ENCODE data around the gene L1TD1.
"Not testable (repeated sequence)": the region's sequence is repeated elsewhere in the genome, so short reads cannot be mapped to it uniquely, and the experiment has no call there.

L1TD1 gene

GRCh38 chr1:62234688-62235087, 40.0 kb downstream of the L1TD1 start:
- DNase-seq (ENCODE audit: low read depth in 2 of 2), result no peak

DNA sequence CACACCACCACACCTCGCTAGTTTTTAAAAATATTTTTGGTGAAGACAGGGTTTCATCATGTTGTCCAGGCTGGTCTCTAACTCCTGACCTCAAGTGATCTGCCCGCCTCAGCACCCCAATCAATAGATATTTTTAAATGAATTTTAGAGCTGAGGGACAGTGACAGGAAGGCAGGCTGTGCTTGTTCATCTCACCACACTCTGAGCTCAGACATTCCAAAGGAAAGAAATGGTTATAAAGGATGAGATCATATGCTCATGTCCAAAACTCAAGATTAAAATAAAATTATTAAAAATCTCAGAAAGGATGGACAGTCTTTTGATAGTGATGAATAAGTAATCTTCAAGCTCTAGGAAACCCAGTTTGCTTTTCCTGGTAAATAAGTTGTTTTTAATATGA, 40.9 kb downstream of the L1TD1 start:
- no peak for DNase-seq (ENCODE audit: low read depth in 2 of 2)

DNA sequence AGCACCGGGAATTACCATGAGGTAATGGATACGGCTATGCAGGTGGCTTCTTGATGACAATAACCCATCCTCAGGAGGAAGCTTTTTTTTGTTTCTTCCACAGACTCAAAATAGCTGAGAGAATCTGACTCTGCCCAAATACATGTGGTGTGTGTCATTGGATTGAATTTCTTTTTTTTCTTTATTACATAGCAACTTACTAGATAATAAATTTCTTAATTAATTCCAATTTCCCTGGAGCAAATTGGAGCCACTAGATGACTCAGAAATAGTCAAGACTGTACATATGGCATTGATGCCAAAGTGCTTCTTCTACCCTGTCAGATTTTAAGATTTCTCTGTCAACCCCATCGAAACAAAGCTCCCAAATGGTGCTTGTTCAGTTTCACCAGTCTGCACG, 42.7 kb downstream of the L1TD1 start:
- no peak for DNase-seq (ENCODE audit: low read depth in 2 of 2)

DNA sequence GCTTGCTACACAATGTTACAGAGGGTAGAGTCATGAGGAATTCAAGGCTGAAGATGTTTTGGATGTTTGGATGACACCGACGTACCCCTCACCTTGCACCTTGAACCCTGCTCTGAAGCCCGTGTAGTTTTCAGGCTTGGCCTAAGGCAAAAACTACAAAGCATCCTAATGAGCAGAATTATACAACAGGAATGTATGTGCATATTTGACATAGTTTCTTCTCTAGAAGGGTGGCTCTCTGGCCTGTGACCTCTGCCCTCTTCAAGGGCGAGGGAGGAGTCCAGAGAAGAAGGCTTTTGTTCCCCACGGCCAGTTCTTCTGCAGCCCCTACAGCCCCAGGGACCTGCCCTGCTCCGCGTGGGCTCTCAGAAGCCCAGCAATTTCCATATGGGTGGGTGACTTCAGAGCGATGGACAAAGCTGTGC, 43.3 kb downstream of the L1TD1 start:
- no peak for DNase-seq (ENCODE audit: low read depth in 2 of 2)

GRCh38 chr1:62238507-62238906, 43.9 kb downstream of the L1TD1 start:
- no peak for DNase-seq (ENCODE audit: low read depth in 2 of 2)

DNA sequence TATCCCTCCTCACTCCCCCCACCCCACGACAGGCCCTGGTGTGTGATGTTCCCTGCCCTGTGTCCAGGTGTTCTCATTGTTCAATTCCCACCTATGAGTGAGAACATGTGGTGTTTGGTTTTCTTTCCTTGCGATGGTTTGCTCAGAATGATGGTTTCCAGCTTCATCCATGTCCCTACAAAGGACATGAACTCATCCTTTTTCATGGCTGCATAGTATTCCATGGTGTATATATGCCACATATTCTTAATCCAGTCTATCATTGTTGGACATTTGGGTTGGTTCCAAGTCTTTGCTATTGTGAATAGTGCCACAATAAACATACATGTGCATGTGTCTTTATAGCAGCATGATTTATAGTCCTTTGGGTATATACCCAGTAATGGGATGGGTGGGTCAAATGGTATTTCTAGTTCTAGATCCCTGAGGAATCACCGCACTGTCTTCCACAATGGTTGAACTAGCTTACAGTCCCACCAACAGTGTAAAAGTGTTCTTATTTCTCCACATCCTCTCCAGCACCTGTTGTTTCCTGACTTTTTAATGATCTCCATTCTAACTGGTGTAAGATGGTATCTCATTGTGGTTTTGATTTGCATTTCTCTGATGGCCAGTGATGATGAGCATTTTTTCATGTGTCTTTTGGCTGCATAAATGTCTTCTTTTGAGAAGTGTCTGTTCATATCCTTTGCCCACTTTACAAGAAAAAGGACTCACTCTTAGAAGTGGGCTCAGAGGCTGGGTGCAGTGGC, 45.2 kb downstream of the L1TD1 start:
- not testable (repeated sequence) for DNase-seq (ENCODE audit: low read depth in 2 of 2)

GRCh38 chr1:62240651-62241370, 46.2 kb downstream of the L1TD1 start:
- no peak for DNase-seq (ENCODE audit: low read depth in 2 of 2)

DNA sequence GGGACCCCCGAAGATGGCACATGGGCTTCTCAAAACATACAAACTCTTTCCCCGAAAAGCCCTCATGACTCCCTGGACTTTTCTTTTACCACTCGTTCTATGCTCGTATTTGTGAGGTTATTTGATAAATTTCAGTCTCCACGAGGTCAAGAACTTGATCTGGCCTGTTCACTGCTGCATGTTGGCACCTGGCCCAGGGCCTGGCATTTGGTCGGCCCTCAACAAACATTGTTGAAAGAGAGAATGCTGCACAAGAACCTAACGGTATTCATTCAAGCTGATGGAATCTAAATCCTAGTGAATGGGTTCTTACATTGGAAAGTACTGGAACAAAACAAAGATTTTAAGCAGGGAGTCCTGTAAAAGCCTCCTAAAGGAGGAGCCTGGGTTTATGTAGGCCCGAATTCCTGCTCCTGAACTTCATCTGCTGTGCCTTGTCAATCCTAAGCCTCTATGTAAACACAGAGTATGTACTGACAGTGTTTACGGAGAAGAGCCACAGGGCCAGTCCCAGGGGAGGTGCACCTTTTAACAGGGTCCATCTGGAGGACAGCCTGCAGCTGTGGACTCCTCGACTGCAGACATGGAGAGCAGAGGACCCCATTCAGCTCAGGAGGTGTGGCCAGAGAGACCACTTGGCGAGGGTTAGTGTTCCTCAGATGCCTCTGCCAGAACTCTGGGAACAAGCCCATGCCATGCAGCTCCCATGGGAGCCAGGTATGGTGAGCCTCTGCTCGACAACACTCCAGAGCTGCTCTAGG, 46.9 kb downstream of the L1TD1 start:
- no peak for DNase-seq (ENCODE audit: low read depth in 2 of 2)

DNA sequence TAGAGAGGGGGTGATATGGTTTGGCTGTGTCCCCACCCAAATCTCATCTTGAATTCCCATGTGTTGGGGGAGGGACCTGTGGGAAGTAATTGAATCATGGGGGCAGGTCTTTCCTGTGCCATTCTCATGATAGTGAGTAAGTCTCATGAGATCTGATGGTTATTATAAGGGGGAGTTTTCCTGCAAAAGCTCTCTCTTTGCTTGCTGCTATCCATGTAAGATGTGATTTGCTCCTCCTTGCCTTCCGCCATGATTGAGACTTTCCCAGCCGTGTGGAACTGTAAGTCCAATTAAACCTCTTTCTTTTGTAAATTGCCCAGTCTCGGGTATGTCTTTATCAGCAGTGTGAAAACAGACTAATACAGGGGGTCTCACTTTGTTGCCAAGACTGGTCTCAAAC, 49.7 kb downstream of the L1TD1 start:
- DNase-seq (ENCODE audit: low read depth in 2 of 2), result not testable (repeated sequence)

GRCh38 chr1:62245201-62245600, 50.6 kb downstream of the L1TD1 start:
- DNase-seq (ENCODE audit: low read depth in 2 of 2), result no peak

DNA sequence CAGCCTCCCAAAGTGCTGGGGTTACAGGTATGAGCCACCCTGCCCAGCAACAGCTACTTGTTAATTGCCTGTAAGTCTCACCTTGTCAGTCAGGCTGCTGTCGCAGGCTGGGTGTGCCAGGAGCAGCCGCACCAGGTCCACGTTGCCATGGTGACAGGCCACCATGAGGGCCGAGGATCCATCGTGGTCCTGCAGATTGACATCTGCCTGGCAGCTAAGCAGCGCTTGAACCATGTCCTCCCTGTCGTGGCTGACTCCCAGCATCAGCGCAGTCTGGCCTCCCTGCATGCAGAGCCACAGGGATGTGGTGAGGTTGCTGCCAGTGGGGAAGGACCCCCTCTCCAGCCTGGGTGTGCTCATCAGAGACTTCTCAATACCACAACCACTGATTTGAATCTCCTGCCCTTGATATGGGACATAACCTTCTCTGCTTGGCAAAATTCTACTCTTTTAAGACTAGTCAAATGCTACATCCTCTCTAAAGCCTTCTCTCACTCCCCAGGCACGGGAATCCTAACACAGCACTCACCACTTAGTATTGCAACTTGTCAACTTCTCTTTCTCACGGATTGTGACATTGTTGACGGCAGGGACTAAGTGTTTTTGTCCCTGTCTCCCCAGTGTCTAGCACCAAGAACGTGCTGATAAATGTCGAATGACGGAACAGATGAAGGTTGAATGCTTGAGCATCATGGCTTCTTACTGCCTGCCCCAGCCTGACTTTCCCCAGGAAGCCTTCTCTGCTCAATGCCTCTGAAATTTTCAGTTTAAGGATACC, 52.9 kb downstream of the L1TD1 start:
- no peak for DNase-seq (ENCODE audit: low read depth in 2 of 2)

- DNase-seq (ENCODE audit: low read depth in 2 of 2), result no peak
Measured at GRCh38 chr1:62250126-62250726, 55.6 kb downstream of the L1TD1 start.

DNA sequence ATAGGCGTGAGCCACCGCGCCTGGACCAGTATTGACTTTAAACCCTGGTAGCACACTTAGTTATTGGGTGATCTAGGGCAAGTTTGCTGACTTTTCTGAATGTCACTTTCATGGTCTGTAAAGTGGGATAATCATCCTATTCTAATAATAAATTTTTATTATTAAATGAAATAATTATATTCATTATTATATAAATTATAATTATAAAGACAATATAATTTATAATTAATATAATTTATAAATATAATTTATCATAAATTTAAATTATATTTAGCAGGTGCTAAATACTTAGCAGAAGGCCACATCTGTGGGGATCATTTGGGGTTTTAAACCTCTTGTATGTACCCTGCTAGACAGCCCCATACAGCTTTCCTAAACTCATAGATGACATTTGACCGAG, 64.9 kb downstream of the L1TD1 start:
- DNase-seq (ENCODE audit: low read depth in 2 of 2), result no peak

- DNase-seq (ENCODE audit: low read depth in 2 of 2), result no peak
Measured at GRCh38 chr1:62260688-62261087, 66.0 kb downstream of the L1TD1 start.
